HepG2 (cell line): ENCODE data around the gene CKLF. TPM values are rescaled to one million over a fixed set of nuclear protein-coding genes. Genes with fewer than 3 reads are reported as not detected.

Source experiments
- AHR ChIP-seq: IDR thresholded peaks from 2 replicates; pipeline ENCODE4 v1.6.1; 2018; ENCODE audit warnings: missing genetic modification reagents, missing compliant biosample characterization
- ARID2 ChIP-seq: sonication (generic); formaldehyde crosslinking; IDR thresholded peaks from 2 replicates; pipeline ENCODE4 v1.8.1; 2022; ENCODE audit warnings: mild to moderate bottlenecking, missing genetic modification reagents, borderline replicate concordance
- CBFB ChIP-seq: sonication (generic); formaldehyde crosslinking; IDR thresholded peaks from 2 replicates; pipeline ENCODE4 v1.4.0; 2020; ENCODE audit warnings: missing genetic modification reagents
- GATAD2A ChIP-seq: IDR thresholded peaks from 2 replicates; pipeline ENCODE4 v1.6.1; 2016
- GMEB1 ChIP-seq: sonication (generic); formaldehyde crosslinking; IDR thresholded peaks from 2 replicates; pipeline ENCODE4 v1.5.1; 2020; ENCODE audit warnings: missing genetic modification reagents, mild to moderate bottlenecking, borderline replicate concordance
- JARID2 ChIP-seq: sonication (generic); formaldehyde crosslinking; IDR thresholded peaks from 2 replicates; pipeline ENCODE4 v1.8.1; 2023; ENCODE audit warnings: missing genetic modification reagents, inconsistent platforms; ENCODE audit not compliant: insufficient replicate concordance
- RBFOX2 ChIP-seq: fragments of 200-400 bp; formaldehyde crosslinking; IDR thresholded peaks from 2 replicates; pipeline ENCODE4 v1.6.1; 2017; ENCODE audit warnings: low read depth, mild to moderate bottlenecking, low read length
- RXRA ChIP-seq: sonication (generic); formaldehyde crosslinking; IDR thresholded peaks from 2 replicates; pipeline ENCODE4 v1.5.1; 2020; ENCODE audit warnings: missing genetic modification reagents
- SRSF9 ChIP-seq: fragments of 200-400 bp; formaldehyde crosslinking; IDR thresholded peaks from 2 replicates; pipeline ENCODE4 v1.6.1; 2018; ENCODE audit warnings: borderline replicate concordance, mild to moderate bottlenecking, low read depth, low read length; ENCODE audit not compliant: insufficient read depth, poor library complexity, severe bottlenecking
- STAT5B ChIP-seq: sonication (generic); formaldehyde crosslinking; IDR thresholded peaks from 2 replicates; pipeline ENCODE4 v1.4.0; 2020; ENCODE audit warnings: missing genetic modification reagents
- ZMYM3 ChIP-seq: sonication (generic); formaldehyde crosslinking; IDR thresholded peaks from 2 replicates; pipeline ENCODE4 v1.5.1; 2020; ENCODE audit warnings: mild to moderate bottlenecking, missing genetic modification reagents
- ZNF10 ChIP-seq: sonication (generic); formaldehyde crosslinking; IDR thresholded peaks from 2 replicates; pipeline ENCODE4 v1.4.0; 2020; ENCODE audit warnings: mild to moderate bottlenecking, low read depth, missing genetic modification reagents, borderline replicate concordance
- ZNF275 ChIP-seq: sonication (generic); formaldehyde crosslinking; IDR thresholded peaks from 2 replicates; pipeline ENCODE4 v1.8.0; 2022; ENCODE audit warnings: missing genetic modification reagents, mild to moderate bottlenecking, inconsistent platforms, borderline replicate concordance
- ZNF280B ChIP-seq: sonication (generic); formaldehyde crosslinking; IDR thresholded peaks from 2 replicates; pipeline ENCODE4 v1.5.0; 2020; ENCODE audit warnings: missing genetic modification reagents, mild to moderate bottlenecking, borderline replicate concordance
- ZNF333 ChIP-seq: sonication (generic); formaldehyde crosslinking; IDR thresholded peaks from 2 replicates; pipeline ENCODE4 v1.4.0; 2020; ENCODE audit warnings: mild to moderate bottlenecking, missing genetic modification reagents, borderline replicate concordance
- ZNF615 ChIP-seq: sonication (generic); formaldehyde crosslinking; IDR thresholded peaks from 2 replicates; pipeline ENCODE4 v1.5.0; 2020; ENCODE audit warnings: mild to moderate bottlenecking, missing genetic modification reagents, borderline replicate concordance
- ZNF687 ChIP-seq: sonication (generic); formaldehyde crosslinking; IDR thresholded peaks from 2 replicates; pipeline ENCODE4 v1.5.1; 2020; ENCODE audit warnings: mild to moderate bottlenecking, missing genetic modification reagents, moderate library complexity
- ZNF740 ChIP-seq: sonication (generic); formaldehyde crosslinking; IDR thresholded peaks from 2 replicates; pipeline ENCODE4 v1.4.0; 2020; ENCODE audit warnings: missing genetic modification reagents
- ZSCAN21 ChIP-seq: sonication (generic); formaldehyde crosslinking; IDR thresholded peaks from 2 replicates; pipeline ENCODE4 v1.8.0; 2022; ENCODE audit warnings: mild to moderate bottlenecking, missing genetic modification reagents, moderate library complexity, borderline replicate concordance
- polyA plus RNA-seq, 8 experiments: library from polyadenylated mRNA; depleted of rRNA in 3 of 8; stranded (reverse) in 7 of 8; unstranded in 1 of 8; fragments of >200 nt; fragmentation: Illumina TruSeq in 4 of 8; extraction: Trizol in 4 of 8; gene quantifications; 2 replicates each; pipeline versions ENCODE4 v1.2.1 to v1.2.3, GENCODE V29; 2011 to 2016; ENCODE audit warnings: low read depth in 4 of 8, missing spikeins in 1 of 8, mixed read lengths in 1 of 8; ENCODE audit not compliant: insufficient read depth in 1 of 8
- total RNA-seq, 5 experiments: library from RNA; depleted of rRNA; stranded (reverse); fragments of >200 nt; fragmentation: Illumina TruSeq; extraction: Trizol; gene quantifications; 2 replicates each; pipeline ENCODE4 v1.2.3, GENCODE V29; 2016; ENCODE audit warnings: low read depth in 1 of 5

Gene CKLF
- total and polyA plus RNA-seq, 2 of the 13 experiments (the other 11 are each of a cell fraction or from before 2014, with no cell fraction given), result 120 to 167 TPM

GRCh38 chr16:66608241-66609138 lies 56.1 kb downstream of the CKLF start (continued):
- TF ChIP-seq ZNF275 (peak; percentile 54; the same call in 1 of the 2 replicates), JARID2 (CRISPR knock-in tag) (no peak), ZNF615 (CRISPR knock-in tag) (no peak), AHR (peak; percentile 91), ZNF10 (CRISPR knock-in tag) (no peak), ZMYM3 (CRISPR knock-in tag) (peak; percentile 53; the same call in 1 of the 2 replicates), RBFOX2 (no peak), GMEB1 (CRISPR knock-in tag) (peak; percentile 60; the same call in 1 of the 2 replicates), ZNF687 (CRISPR knock-in tag) (peak; percentile 100), RXRA (peak; percentile 99), ARID2 (CRISPR knock-in tag) (peak; percentile 89; the same call in 1 of the 2 replicates), ZNF740 (no peak; the same call in 1 of the 2 replicates), SRSF9 (no peak), ZSCAN21 (CRISPR knock-in tag) (no peak), STAT5B (CRISPR knock-in tag) (no peak), GATAD2A (peak; percentile 76), ZNF280B (CRISPR knock-in tag) (peak; percentile 74; the same call in 1 of the 2 replicates), CBFB (peak; percentile 96), ZNF333 (CRISPR knock-in tag) (0 out of 2 replicates have a peak, but pooled peaks have one; percentile 79)
